Measurements from ENCODE around the gene HIVEP3.

Gene HIVEP3

DNA sequence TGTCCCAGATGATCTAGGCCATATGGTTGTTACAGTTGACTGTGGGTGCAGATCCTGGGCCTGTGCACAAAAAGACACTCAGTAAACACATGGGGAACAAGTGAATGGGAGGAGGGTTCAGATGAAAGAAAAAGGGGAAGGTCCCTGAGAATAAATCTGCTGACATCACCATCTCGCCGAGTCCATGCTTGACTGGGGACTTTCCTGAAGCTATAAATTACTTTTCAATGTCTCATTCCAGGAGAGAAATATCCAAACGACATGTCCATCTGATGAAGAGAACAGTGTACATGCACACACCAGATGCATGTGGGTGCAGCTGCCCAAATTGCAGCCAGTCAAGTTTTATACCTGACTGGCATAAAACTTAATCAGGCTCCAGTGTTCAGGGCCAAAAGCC, 109.0 kb downstream of the HIVEP3 start:
- no peak for DNase-seq

DNA sequence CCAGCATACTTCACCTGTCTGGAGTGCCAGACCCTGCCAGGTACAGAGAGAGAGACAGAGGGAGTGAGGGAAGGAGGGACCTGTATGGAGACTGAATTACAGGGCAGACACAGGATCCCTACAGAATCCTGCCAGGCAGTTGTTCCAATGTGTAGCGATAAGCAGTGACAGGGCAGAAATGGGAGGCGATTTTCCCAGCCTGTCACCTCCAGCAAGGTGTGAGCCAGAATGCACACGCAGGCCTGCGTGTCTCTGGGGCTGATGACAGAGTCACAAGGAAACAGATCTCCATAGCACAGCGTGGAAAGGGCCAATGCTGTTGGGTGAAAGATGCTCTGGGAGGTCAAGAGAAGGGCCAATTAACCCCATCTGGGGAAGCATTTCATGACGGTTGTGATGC, 111.3 kb downstream of the HIVEP3 start:
- no peak for DNase-seq

DNA sequence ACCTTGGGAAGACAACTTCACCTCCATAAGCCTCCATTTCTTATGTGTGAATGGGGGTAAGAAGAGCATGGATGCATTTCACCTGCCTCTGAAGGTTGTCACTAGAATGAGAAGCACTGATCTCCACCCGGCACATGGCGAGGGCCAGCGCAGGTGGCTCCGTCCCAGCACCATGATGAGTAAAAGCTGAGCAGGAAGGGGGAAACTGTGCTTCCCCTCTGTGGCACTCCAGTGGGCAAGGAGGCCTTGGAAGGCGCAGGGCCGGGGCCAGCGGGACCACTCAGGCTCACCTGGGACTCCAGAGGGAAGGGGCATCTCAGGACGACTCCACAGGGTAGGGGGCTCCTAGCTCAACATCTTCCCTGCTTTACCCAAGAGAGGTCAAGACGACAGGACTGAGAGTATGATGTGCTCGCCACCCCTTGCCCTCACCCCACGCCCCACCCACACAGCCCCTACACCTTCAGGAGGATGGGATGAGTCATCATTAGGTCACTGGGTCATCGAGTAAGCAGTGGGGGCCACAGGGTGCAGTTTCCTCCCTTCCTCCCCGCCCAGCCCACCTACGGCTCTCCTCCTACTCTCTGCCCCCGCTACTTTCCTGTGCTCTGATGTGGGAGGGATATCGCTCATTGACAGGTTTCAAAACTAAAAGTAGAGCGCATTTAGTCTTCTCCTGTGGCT, 112.1 kb downstream of the HIVEP3 start:
- DNase-seq = no peak

DNA sequence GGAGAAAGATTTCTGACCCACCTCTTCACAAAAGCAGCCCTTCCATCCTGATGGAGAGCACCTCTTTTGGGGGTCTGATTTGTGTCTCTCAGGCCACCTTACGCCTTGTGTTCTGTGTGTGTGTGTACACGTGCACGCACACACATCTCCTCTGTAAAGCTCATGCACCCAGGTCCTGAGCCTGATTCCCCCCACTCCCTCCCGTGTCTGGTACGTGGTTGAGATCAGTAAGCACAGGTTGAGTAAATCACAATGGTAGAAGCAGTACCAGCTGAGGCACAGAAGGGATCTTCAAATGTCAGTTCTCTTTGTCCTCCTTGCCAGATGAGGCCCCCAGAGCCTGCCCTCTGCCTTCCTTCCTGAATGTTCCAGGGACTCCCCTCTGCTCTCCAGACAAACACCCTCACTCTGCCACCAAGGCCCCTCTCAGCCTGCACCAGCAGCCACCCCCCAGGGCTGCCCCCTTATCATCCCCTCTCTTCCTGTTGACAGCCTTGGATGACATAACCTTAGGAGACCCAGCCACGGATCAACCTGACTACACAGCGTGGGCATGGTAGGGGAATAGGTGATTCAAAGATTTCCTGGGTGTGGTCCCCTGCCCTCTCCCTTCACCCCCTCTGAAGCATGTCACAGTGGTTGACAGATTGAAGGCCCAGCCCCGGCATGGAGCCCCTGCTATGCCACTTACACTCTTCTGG, 112.8 kb downstream of the HIVEP3 start:
- DNase-seq = no peak

DNA sequence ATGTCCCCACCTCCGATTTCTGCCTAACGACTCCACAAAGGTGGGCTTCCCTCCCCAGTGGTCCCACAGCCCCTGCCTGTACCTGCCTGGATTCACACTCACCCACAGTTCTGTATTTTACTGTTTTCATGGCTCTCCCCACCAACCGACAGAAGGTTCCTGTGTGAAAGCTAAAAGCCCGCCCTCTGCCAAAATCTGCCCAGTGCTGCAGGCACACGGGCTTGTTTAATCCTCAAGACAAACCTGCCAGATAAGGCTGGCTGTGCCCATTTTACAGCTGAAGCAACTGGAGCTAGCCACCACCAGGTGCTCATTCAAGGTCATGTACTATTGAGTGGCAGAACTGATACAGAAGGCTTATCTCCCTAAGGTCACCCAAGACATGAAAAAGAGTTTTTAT, 114.5 kb downstream of the HIVEP3 start:
- no peak for DNase-seq

DNA sequence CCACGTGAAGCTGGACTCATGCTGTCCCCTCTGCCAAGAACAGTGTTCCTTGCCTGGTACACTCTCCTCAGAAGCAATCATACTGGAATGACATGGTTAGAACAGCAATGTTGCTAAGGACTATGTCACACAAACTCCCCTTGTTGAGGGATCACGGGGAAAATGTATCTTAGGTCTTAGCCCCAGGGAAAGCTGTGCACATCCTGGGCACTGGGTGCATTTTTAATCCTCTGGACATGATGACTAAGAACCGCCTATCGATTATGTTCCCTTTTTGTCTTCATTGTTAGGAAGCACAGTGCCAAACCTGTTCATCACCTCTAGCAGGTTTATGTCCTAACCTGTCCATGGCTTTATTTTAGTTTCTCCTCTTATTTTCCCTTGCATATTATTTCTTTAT, 115.1 kb downstream of the HIVEP3 start:
- no peak for DNase-seq

DNA sequence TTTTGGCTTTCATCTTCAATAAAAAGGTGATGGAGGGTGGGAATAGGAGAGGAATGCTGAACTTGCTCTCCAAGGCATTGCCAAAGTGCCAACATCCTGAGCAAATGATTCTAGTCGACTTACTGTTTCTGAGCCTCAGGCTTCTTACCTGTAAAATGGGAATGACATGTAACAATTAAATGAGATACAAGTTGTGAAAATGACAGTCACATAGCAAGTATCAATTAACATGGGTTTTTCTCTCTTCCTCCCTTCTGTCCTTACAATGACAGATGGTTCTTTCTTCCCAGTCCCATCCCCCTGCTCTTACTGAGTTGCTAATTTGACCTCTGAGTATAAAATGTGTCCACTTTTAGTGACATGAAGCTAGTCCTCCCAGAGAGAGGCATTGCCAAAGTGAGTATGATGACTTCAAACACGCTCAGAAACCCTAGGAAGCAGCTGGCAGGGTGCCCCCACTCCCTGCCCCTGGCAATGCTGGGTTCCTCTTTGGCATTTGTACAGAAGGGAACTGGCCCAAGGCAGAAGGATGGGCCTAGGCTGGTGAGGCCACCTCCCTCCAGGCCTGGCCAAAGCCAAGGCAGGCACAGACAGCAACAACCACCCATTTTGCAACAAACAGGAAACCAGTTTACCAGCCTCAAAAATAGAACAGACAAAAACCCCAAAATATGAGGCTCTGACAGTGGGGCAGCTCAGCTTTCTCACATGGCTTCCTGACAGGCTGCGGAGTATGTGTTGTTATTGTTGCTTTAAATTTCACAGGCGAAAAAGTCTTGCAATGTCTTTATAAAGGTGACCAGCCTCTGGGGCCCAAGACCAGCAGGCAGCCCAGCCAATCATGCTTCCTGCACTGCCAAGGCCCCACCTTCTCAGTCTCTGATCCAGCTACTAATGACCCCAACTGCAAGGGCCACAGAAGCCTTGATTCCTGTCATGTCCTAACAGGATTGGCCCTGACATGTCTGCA, 115.9 kb downstream of the HIVEP3 start:
- DNase-seq = no peak

DNA sequence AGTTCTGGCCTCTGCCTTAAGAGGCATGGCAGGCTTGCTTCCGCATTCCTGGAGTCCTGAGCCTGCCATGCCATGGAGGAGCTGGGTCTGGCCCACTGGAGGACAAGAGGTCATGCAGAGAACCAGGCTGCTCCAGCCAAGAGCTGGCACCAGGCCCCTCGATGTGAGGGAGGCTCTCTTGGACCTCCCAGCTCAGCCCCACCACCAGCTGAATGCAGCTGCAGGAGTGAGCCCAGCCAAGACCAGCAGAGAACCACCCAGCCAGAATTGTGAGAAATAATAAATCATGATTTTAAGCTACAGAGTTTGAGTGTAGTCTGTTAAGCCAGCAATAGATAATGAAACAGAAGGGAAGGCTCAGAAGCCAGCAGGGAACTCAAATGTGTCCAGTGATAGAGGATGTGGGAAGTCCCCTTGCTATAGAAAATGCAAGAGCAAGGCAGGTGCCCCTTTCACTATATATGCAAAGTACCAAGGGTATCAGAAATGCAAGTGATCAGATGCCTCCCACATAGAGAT, 118.4 kb downstream of the HIVEP3 start:
- no peak for DNase-seq

DNA sequence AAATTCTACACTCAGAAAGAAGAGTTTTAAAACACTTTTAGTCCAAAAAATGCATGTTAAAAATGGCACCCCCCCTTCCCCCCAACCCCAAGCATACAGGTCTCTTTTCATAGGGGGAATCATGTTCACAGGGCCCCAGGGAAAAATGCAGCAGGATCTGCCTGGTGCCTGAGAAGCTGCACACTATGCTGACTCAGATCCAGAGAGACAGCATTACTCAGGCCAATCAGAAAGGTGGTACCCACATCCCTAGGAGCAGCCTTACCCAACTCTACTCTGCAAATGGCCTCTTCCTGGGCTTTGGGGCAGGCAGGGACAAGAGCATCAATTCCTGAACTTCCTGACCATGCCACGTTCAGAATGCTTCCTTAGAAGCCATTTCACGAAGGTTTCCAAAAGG, 119.0 kb downstream of the HIVEP3 start:
- DNase-seq = no peak

DNA sequence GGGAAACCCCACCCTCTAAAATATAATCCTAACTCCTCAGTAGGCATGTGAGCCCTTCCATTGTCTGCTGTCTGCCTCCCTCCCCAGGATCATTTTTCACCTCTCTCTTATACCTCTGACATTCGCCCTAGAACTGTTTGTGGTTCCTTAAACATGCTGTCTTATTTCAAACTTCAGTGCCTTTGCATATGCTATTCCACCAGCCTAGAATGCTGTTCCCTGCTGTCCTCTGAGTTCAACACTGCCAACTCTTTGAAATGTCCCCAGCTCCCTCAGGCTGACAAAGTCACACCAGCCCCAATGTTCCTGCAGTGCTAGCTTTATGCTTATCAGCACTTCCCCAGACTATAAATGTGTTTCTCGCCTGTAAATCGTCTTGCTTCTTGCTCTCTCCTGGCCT, 119.5 kb downstream of the HIVEP3 start:
- no peak for DNase-seq

DNA sequence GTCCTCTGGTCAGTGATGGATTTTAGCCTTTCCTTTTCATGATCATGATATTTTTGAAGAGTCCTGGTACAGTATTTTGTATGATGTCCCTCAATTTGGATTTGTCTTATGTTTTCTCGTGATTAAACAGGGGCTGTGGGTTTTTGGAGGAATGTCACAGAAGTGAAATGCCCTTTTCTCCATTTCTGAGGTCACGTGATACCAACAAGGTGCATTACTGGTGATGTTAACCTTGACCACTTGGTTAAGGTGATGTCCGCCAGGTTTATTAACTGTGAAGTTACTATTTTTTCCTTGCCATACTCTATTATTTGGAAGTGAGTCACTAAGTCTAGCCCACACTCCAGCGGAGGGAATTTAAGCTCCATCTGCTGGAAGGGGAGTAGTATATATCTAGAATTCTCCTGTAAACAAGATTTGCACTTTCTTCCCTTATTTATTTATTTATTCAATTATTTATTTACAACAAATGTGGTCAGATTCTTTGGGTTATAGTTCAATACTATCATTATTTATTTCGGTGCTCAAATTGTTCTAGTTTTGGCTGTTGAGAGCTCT, 123.4 kb downstream of the HIVEP3 start:
- no peak for DNase-seq

DNA sequence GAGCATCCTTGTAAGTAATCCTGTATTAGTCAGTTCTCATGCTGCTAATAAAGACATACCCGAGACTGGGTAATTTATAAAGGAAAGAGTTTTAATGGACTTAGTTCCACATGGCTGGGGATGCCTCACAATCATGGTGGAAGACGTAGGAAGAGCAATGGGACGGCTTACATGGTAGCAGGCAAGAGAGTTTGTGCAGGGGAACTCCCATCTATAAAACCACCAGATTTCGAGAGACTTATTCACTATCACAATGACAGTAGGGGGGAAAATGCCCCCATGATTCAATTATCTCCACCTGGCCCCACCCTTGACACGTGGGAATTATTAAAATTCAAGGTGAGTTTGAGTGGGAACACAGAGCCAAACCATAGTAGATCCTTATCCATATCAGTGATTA, 124.7 kb downstream of the HIVEP3 start:
- no peak for DNase-seq

DNA sequence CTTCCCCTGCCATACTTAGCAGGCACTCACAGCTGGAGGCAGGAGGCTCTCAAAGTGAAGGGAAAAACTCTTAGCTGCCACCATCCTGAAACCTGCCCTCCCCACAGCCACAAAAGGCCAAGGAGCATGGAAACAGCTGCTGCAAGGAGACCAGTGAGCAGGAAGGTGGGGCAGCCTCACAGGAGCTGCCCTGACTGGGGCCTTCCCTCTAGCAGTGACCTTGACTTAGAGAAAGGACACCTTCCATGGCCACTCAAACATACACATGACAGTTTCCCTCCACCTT, 126.3 kb downstream of the HIVEP3 start:
- DNase-seq = no peak

DNA sequence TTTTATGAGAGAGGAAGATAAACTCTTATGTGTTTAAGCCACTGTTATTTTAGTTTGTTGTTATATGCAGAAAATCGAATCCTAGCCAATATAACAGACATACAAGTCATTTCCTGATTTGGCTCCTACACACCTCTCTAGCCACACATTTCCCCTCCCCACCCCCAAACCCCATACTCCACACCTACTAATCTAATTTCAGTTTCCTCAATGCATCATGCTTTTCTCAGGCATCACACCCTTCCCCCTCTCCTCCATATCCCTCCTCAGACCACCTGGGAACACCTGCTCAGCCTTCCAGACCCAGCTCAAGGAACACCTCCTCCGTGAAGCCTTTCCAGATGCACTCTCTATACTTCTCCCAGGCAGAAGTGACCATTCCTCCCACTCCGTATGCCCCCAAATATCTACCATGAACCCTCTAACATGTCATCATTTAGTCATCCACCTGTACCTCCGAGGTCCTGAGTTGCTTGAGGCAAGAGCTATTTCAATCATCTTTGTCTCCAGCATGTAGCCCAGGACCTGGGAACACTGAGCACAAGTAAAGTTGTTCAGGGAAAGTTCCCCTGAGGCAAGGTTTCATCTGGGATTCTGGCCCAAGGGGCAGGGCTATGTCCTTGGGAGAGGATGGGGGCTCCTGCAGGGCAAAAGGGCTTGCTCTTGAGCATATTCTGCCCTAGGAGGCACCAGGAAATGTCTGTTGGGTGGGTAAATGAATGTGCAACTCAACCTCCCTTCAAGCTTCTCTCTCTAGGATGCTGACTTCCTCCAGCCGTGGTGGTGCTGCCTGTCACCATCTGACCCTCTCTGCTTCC, 126.8 kb downstream of the HIVEP3 start:
- DNase-seq = no peak

DNA sequence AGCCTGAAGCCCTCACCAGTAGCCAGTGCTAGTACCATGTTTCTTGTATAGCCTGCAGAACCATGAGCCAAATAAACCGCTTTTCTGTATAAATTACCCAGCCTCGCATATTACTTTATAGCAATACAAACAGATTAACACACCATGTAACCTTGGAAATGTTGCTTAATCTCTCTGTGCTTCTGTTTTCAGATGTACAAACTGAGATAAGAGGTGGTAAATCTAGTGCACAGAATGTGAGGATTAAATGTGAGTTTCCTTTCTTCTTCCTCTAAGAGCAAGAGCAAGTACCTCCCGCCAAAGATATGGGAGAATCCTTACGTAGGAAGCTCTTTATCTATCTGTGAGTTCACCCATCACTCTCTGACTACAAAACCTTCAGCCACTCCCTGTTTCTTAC, 128.4 kb downstream of the HIVEP3 start:
- DNase-seq = no peak

DNA sequence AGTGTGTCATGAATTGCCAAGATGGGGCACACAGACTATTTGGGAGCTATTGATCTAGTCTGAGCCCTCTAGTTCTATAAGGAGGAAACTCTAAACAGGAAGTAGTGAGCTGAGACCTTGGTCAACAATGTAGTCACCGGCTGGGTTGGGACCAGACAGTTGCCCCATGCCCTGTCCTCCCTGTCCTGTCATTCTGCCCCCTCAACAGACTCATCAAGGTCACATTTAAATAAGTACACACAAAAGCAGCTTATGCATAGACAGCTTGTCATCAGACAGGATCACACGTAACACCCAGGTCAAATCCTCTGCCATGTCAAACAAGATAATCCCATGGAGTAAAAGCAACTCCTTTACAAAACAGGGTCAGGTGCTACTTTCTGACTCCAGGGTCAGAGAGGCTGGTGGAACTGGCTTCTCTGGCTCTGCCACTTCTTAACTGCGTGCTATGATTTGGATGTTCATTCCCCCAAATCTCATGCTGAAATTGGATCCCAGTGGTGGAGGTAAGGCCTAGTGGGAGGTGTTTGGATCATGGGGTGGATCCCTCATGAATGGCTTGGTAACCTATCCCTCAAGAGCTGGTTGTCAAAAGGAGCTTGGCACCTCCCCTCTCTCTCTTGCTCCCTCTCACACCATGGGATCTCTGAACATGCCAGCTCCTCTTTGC, 128.9 kb downstream of the HIVEP3 start:
- DNase-seq = no peak

DNA sequence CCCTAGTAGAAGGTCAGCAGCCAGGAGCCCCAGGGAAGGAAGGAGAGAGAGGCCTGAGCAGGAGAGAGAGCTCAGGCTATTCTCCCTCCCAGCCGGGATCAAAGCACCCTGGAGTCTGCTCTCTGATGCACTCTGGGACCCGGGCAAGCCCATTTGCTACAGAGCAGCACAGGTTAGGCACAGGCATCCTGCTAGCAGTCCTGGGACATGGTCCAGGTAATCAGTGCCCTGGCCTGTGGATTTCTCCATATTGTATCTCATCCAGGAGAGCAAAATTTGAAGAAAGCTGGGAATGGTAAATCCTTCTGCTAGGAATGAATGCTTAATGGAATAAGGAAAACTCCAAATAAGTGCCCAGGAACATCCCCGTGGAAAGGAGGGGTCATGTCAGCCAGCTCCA, 130.3 kb downstream of the HIVEP3 start:
- no peak for DNase-seq

DNA sequence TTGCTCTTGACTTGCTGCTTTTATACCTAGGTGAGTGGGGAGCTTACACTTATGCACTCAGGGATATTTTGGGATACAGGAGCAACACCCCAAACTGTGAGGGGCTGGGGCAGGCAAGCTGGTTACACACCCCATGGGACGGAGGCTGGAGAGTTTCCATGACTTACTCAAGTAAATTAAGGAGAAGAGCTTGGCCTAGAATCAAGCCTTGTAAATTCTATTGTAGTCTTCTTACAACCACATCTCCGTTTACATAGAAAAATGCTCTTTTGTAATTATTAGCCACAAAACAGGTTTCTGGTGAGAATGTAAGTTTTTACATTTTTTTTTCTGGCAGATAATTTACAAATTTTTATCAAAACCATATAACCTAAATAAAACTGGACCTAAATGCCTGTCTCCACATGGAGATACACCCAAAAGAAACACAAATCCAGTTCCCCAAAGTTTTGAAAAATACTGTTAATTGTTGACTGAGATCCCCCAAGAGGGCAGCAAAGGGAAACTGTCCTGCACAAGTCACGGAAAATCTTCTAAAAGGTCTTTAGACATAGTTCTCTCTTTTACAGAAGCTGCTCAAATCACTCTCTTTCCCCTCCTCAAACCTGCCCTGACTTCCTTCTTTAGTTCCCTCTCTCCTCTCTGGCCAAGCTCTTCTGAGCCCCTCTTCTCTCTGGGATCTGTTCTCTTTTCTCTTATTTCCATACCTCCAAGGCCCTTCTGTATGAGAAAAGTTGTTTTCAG, 134.0 kb downstream of the HIVEP3 start:
- no peak for DNase-seq

DNA sequence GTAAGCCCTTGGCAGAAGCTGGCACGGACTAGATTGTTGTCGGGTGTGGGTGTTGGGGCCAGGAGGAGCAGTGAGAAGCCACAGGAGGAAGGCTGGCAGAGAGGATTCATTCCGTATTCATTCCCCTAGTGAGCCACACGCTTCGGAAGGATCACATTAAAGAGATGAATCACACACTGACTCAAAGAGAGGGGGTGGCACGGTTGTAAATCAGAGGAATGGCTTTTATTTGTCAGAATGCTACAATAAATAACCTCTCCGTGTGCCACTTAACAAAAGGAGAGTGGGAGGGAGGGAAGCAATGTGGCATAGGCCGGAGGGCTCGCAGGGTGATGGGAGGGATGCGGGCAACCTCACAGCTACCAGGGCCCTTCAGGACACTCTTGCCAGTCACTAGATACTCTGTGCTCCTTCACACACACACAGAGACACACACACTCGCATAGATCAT, 135.5 kb downstream of the HIVEP3 start:
- DNase-seq = no peak

DNA sequence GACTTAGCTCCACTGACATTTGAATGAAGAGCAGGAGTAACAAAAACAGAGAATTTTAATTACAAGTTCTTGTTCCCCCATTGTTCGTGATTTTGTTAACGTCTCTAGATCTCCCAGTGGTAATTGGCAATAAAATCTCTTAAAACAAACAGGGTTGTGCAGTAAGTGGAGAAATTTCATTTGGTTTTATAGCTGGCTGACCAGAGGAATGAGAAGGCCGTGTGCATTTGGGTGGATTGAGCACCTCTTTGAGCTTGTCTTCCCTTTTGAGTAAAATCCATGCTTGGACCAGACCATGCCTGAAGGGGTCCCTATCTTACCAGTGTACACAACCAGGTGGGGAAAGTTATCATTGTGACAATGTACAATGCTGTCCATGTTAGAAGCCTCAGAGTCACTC, 137.8 kb downstream of the HIVEP3 start:
- DNase-seq = no peak

DNA sequence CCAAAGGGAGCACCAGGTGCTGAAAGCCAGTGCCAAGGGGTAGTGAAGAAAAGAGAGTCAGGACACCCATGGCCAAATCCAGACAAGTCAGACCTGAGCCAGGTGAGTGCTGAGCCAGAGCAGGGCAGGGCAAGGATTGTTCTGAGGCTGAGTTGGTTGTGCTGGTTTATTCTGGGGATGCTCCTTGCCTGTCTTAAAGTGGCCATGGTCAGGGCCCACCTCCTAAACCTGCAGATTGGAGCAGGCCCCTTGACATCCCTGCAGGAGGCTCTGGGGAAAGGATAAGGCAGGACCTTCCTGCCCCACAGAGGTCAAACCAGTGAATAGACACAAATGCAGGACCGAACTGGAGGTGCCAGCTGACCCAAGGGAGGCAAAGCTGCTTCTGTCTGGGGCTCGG, 138.4 kb downstream of the HIVEP3 start:
- no peak for DNase-seq
